Chondrocyte (in vitro differentiated cells): ENCODE measurements around the gene DLGAP4. TPM values are rescaled to one million over a fixed set of nuclear protein-coding genes. Genes with fewer than 3 reads are reported as not detected.

Experiments
- DNase-seq: peaks from one replicate; pipeline ENCODE4 v3.0.0; 2021; ENCODE audit warnings: mixed read lengths, low spot score
- H3K27ac Mint-ChIP-seq: one replicate; pipeline ENCODE4 v1.8.0; 2021; ENCODE audit warnings: mild to moderate bottlenecking, moderate library complexity, mixed read lengths; ENCODE audit not compliant: unreplicated experiment
- H3K27me3 Mint-ChIP-seq: 2 replicates; pipeline ENCODE4 v1.8.0; 2021; ENCODE audit warnings: low read depth, mixed read lengths
- H3K36me3 Mint-ChIP-seq: 2 replicates; pipeline ENCODE4 v1.8.0; 2021; ENCODE audit warnings: low read depth, mixed read lengths
- H3K4me1 Mint-ChIP-seq: 2 replicates; pipeline ENCODE4 v1.8.0; 2021; ENCODE audit warnings: low read depth, mild to moderate bottlenecking, mixed read lengths
- H3K4me3 Mint-ChIP-seq: one replicate; pipeline ENCODE4 v1.8.0; 2021; ENCODE audit warnings: mild to moderate bottlenecking, moderate library complexity, mixed read lengths; ENCODE audit not compliant: unreplicated experiment
- H3K9me3 Mint-ChIP-seq: 2 replicates; pipeline ENCODE4 v1.8.0; 2021; ENCODE audit warnings: low read depth, mixed read lengths
- CTCF ChIP-seq: fragments of 200-600 bp; sonication (generic); IDR thresholded peaks from 2 replicates; pipeline ENCODE4 v1.5.0; 2021; ENCODE audit warnings: antibody characterized with exemption, mild to moderate bottlenecking, moderate library complexity
- total RNA-seq: library from RNA; stranded (reverse); gene quantifications from 3 replicates; pipeline ENCODE4 v1.2.1, GENCODE V29; 2021

The DLGAP4 gene
- total RNA-seq, 1 donor from 2014 or later = 161 TPM

- Mint-ChIP-seq H3K27me3 (peaks cover 65% of the 10 kb centered on the region), H3K9me3 (no peaks in the 10 kb centered on the region), H3K4me1 (no peaks in the 10 kb centered on the region), H3K4me3 (no peak overlapping the region), H3K36me3 (no peaks in the 10 kb centered on the region), H3K27ac (no peak overlapping the region)
- TF ChIP-seq CTCF = no peak
- DNase-seq = no peak
These were observed 54.3 kb downstream of the DLGAP4 start for GRCh38 chr20:36360429-36360828.

- no peak for TF ChIP-seq CTCF
- Mint-ChIP-seq H3K4me1 (no peaks in the 10 kb centered on the region), H3K9me3 (no peaks in the 10 kb centered on the region), H3K27ac (no peak overlapping the region), H3K4me3 (no peak overlapping the region), H3K27me3 (peaks cover 66% of the 10 kb centered on the region), H3K36me3 (no peaks in the 10 kb centered on the region)
- no peak for DNase-seq
These were observed 55.3 kb downstream of the DLGAP4 start for GRCh38 chr20:36361406-36361805.

- Mint-ChIP-seq H3K4me1 (no peaks in the 10 kb centered on the region), H3K27ac (no peak overlapping the region), H3K9me3 (no peaks in the 10 kb centered on the region), H3K4me3 (no peak overlapping the region), H3K36me3 (no peaks in the 10 kb centered on the region), H3K27me3 (peaks cover 63% of the 10 kb centered on the region)
- DNase-seq = no peak
- no peak for TF ChIP-seq CTCF
These were observed 56.1 kb downstream of the DLGAP4 start for GRCh38 chr20:36362261-36362660.

- no peak for DNase-seq
- TF ChIP-seq CTCF = no peak
- Mint-ChIP-seq H3K36me3 (no peaks in the 10 kb centered on the region), H3K9me3 (no peaks in the 10 kb centered on the region), H3K4me3 (no peak overlapping the region), H3K27me3 (peaks cover 59% of the 10 kb centered on the region), H3K27ac (no peak overlapping the region), H3K4me1 (no peaks in the 10 kb centered on the region)
These were observed 57.0 kb downstream of the DLGAP4 start for GRCh38 chr20:36362978-36363713.

GRCh38 chr20:36364506-36364905, 58.4 kb downstream of the DLGAP4 start:
- Mint-ChIP-seq H3K9me3 (no peaks in the 10 kb centered on the region), H3K4me1 (no peaks in the 10 kb centered on the region), H3K27me3 (peaks cover 59% of the 10 kb centered on the region), H3K27ac (no peak overlapping the region), H3K36me3 (no peaks in the 10 kb centered on the region), H3K4me3 (no peak overlapping the region)
- DNase-seq = no peak
- no peak for TF ChIP-seq CTCF
